ENCODE results near the gene STS.
A peak's percentile ranks its signal among the peaks of the same experiment; 100 is the strongest.

- no peak for TF ChIP-seq CTCF (IDR thresholded peaks at IDR 0.05)
- peak in 2 of 3 donors; percentile 6 to 14 for TF ChIP-seq POLR2A (IDR thresholded peaks at IDR 0.05)
Measured at GRCh38 chrX:7146703-7147412, 654 bp upstream of the STS start.

All from body of pancreas (tissue), 4 donors.